NK-92 (cell line): ENCODE measurements around the gene CDH23.

Source experiments
- DNase-seq: peaks from one replicate; lab custom pipeline; 2025; ENCODE audit not compliant: unreplicated experiment; lab: John Stamatoyannopoulos, UW

Gene CDH23

DNA sequence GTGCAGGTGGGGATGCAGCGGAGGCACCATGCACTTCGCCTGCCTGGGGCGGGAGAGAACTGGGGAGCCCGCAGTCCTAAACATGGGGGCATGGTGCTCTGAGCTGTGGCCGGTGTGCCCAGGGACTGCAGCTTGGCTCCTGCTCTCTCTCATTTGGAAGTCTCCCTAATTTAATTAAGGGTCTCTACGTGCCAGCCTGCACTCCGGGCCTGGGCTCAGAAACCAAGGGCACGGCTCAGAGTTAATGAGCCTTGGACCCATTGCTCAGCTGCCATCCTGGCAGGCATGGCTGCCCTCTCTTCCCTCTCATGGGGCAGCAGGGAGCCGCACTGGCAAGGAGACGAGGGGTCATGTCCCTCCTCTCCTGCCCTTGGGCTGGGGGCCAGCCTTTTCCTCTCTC, 115.6 kb downstream of the CDH23 start:
- no peak for DNase-seq

DNA sequence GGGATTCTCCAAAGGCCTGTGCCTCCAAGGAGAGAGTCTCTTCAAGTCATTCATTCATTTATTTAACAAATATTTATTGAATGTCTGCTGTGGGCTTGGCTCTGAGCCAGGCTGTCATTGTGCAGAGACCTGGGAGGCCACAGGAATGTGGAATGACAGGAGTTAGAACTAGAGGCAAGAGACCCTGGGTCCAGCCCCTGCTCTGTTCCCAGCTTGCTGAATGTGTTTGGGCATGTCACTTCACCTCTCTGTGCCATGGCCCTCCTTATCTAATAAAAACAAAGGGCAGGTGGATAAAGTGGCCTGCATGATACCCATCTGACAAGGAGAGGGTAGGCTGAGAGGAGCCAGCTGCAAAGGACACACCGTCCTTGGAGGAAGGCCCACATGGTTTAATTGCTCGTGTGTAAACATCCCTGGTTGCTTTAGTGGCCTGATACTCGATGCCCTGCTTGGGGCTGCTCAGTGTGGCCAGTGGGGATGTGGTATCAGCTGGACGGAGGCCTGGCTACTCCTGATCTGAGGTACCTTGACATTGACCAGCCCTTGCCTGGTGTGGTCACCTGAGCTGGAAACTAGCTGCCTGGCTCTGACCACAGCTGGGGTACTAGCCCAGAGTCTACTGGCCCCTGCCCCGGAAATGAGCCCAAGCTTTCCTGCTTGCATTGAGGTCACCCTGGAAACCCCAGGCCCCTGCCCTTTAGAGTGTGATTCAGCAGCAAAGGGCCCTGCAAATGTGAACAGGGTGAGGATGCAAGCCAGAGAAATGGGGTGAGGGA, 116.2 kb downstream of the CDH23 start:
- DNase-seq = no peak

DNA sequence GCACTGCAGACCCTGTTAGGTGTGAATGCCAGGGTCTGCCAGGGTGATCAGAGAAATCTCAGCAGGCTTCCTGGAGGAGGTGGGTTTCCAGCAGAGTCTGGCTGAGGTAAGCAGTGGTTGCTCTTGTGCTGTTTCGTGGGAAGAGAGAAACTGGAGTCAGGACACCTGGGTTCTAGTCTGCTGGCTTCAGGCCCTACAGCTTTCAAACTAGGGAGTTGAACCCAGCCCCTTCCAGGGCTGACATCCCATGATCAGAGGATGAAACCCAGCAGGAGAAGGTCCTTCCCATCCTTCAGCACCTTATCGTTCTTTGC, 116.8 kb downstream of the CDH23 start:
- no peak for DNase-seq

GRCh38 chr10:71513936-71514335, 117.2 kb downstream of the CDH23 start:
- no peak for DNase-seq

- no peak for DNase-seq
Observed at GRCh38 chr10:71515531-71516172, 118.9 kb downstream of the CDH23 start.

DNA sequence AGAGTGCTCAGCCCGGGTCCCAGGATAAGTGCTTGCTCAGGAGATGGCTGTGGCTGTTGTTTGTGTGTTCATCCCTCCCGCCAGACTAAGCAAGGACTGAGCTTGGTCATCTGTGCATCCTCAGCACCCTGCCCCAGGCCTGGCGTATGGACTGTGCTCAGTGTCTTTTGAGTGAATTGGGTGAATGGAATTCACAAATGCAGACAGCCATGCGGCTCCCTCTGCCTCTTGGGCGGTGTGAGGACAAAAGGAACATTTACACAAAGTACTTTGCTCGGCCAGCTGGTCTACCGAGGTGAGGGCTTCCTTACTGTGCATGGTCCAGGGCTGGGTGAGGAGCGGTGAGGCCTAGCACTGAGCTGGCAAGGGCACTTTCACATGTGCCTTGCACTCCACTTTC, 120.2 kb downstream of the CDH23 start:
- DNase-seq = no peak

- DNase-seq = no peak
Observed at GRCh38 chr10:71517298-71518169, 120.8 kb downstream of the CDH23 start.

- no peak for DNase-seq
Observed at GRCh38 chr10:71520042-71520441, 123.3 kb downstream of the CDH23 start.

DNA sequence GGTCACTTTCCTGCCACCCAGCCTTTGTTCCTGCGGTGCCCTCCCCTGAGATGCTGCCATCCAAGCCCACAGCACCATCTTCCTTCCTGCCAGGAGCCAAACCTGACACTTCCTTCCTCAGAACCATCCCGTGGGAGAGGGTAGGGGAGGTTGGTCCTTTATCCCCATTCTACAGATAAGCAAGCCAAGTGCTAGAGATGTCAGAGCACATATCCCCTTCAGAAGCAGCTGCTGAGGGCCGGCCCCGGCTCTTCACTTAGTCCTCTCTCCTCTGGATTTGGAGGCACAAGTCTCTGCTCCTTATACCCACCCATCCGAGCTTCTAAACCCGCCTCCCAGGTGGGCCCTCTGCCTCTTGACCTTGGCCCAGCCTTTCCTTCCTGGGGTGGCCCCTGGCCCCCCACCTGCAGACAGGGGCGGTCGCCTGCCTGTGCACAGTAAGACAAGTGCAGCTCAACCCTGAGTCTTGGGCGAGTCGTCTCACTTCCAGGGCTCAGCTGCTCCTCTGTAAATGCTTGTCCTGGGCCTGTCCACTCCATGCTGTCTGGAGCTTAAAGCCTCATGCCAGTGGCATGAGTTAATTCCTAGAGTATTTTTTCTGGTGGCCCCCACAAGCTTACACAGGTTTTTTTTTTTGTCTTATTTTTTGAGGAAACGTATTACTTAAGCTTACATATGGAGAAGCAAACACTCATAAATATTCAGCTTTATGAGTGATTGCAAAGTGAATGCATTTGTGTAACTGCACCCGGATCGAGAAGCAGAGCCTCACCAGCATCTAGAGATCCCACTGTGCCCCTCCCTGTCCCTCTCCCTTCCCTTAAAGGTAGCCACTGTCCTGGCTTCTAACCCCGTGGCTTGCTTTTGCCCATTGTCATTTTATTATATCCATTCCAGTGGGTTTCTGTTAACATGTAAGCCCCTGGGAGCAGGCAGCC, 125.1 kb downstream of the CDH23 start:
- DNase-seq = no peak

DNA sequence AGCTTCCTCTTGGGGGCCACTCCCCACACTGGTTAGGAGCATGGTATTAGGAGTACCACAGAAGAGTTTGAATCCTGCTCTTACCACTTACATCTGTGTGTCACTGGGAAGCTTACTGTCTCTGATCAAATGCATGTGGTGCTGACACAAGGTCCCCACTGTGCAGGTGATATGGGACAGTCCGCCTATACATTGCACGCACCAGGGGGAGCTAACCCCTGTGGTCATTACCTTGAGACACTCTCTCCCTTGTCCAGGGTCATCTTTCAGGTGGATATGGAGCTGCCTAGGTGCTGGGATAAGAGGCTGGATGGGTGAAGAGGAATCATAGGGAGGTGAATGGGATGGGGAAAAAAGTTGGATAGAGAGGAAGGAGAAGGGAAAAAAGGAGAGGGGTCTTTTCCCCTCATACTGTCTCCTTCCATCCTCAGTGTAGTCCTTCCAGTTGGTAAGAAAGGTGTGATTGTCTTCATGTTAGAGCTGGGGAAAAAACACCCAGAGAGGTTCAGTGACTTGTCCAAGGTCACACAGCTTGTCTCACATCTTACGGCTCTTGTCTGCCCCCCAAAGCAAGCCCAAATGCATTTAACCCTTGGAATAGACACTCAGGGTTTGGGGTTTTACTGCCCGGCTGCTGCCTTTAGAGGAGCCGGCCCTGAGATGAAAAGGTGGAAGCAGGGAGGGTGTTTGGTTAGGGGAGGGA, 125.9 kb downstream of the CDH23 start:
- no peak for DNase-seq

DNA sequence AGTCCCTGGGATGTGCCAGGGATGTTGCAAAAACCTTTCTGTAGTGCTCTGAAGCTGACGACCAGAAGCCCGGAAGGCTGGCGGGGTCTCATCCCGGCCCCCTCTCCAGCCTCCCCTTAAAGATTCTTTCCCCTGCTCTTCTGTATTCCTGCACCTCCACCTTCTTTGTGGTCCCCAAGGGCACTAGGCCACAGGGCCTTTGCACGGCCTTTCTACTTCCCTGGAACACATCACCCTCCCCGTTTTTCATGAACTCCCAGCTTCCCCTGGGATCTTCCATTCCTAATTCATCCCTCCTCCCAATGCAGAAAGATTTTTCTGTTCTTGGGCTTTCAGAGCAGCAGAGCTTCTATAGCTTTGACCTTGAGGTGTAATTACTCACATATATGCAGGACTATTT, 127.0 kb downstream of the CDH23 start:
- no peak for DNase-seq

DNA sequence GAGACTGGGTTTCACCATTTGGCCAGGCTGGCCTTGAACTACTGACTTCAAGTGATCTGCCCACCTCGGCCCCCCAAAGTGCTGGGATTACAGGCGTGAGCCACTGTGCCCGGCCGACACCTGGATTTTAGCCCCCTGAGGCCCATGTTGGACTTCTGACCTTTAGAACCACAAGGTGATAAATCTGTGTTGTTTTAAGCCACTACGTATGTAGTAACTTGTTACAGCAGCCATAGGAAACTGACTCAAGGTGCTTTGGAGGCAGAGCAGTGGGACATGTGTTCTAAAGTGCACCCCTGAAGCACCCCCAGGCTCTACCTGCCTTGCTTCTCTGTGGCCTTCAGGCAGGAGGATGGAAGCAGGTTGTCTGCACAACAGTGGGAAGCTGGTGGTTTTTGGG, 128.4 kb downstream of the CDH23 start:
- no peak for DNase-seq

DNA sequence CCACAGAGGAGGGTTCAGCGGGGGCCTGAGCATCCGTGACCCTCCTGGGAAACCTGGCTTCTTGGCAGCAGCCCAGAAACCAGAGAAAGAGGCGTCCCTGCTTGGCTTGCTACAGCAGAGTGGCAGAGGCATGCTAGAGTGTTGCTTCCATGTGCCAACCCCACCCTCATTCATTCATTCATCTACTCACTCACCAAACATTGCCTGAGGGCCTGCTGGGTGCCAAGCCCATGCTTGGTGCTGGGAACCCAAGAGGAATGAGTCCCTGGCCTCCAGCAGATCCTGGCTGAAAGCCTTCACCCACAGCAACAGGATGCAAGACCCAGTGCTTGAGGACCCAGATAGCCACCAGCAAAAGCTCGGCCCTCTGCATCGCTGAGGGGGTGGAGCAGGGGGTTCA, 129.0 kb downstream of the CDH23 start:
- DNase-seq = no peak

- DNase-seq = no peak
Observed at GRCh38 chr10:71526653-71527052, 129.9 kb downstream of the CDH23 start.

GRCh38 chr10:71527135-71527534, 130.4 kb downstream of the CDH23 start:
- DNase-seq = no peak

DNA sequence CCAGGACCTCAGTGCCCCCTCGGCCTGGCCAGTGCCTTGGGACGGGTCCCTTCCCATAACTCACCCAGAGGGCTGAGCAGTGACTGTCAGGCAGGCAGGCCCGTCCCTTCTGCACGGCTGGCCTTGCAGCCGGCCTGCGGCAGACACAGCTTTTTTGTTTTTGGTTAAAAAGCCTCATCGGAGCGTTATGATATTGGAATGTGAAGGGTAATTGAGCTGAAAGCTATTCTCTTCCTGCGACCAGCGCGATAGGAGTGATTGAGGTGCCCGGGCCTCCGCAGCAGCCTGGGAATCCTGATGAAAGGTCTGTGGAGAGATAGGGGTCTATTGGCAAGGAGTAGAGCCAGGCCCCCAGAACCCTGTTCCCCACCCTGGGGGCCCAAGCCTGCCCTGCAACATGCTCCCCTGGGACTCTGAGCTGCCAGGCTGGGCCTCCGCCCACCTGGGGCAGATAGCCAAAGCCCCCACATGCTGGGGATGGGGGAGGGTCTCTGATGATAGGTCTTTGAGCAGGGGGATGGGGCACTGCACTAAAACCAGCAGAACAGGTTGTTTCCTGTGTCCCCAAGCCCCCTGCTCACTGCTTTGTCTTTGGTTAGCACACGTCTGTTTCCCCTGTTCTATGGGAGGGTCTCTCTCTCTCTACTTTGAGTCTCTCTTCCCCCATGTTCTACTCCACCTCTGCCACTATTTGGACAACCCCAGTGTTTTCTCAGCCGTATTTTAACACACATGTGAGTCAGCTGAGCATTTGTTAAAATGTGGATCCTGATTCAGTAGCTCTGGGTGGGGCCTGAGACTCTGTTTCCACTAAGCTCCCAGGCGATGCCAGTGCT, 131.9 kb downstream of the CDH23 start:
- no peak for DNase-seq

DNA sequence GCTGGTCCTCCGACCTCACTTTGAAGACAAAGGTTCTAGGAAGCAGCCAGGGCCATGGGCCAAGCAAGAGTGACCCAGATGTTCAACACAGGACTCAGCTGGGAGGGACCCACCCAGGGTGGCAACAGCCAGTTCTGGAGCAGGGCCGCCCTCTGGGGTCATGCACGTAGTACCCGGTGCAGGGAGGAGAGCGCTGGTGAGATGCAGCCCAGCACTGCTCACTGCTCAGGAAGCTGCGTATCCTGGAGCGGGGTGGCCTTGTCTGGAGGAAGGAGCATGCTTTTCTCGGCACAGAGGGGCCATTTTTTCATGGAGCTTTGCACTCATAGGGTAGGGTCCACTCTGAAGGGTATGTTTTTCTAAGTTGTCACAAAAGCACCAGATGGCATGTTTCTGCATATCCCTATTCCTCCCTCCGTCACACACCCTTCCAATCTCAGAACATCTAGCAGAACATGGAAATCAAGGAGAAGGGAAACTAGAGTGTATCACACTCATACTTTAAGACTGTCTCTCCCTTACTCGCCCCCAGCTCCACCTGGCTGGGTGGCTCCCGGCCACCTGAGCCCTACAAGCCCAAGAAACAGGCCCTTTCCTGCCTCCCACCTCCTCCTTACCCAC, 132.6 kb downstream of the CDH23 start:
- no peak for DNase-seq

DNA sequence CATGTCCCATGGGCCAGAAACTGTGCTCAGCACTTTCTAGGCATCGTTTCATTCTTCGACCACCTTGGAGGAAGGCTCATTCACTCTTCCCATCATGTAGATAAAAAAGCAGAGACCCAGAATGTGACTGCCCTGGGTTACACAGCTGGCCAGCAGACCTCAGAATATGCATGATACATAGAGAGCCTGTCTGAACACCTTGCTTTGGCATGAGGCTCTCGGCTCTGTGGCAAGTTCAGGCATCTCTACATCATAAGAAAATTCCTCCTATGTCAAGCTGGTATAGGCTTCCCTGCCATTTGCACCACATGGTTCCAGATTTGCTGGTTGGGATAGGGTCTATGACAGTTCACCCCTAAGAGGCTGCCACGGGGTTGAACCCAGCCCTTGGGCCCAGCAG, 134.1 kb downstream of the CDH23 start:
- DNase-seq = no peak
